ENCODE data around the gene MYT1.

MYT1 gene

GRCh38 chr20:64236137-64237088 lies 72.2 kb downstream of the MYT1 start:
- H3K9me2 ChIP-seq (ENCODE audit: low read depth, low read length) = no peaks in the 10 kb centered on the region
- no peak overlapping the region for H3K9ac ChIP-seq (ENCODE audit: low read length)
- H3F3A ChIP-seq (ENCODE audit: insufficient read depth, low read length) = no peaks in the 10 kb centered on the region
- no peaks in the 10 kb centered on the region for H3K79me2 ChIP-seq (ENCODE audit: insufficient read depth, low read length)
- no peaks in the 10 kb centered on the region for H3K27me3 ChIP-seq (ENCODE audit: insufficient read depth, low read length)
- H2AFZ ChIP-seq (ENCODE audit: low read length) = no peak overlapping the region
- no peaks in the 10 kb centered on the region for H4K20me1 ChIP-seq (ENCODE audit: insufficient read depth, low read length)
- no peak overlapping the region for H3K4me3 ChIP-seq (ENCODE audit: low read depth, low read length, poor library complexity, severe bottlenecking)
- H3K36me3 ChIP-seq (ENCODE audit: insufficient read depth, low read length) = no peaks in the 10 kb centered on the region
- no peak overlapping the region for H3K27ac ChIP-seq (ENCODE audit: low read depth, low read length, poor library complexity, severe bottlenecking)
- TF ChIP-seq CTCF (IDR thresholded peaks at IDR 0.05; ENCODE audit: low read length) (no peak), EZH2 (IDR thresholded peaks at IDR 0.05; ENCODE audit: borderline replicate concordance, low read length) (no peak)
- no peaks in the 10 kb centered on the region for H3K9me3 ChIP-seq (ENCODE audit: low read length)
- H3K4me1 ChIP-seq (ENCODE audit: insufficient read depth, low read length, severe bottlenecking) = no peaks in the 10 kb centered on the region
- H3K4me2 ChIP-seq (ENCODE audit: low read length) = no peak overlapping the region

GRCh38 chr20:64237316-64237715 lies 73.1 kb downstream of the MYT1 start:
- no peak overlapping the region for H2AFZ ChIP-seq (ENCODE audit: low read length)
- H4K20me1 ChIP-seq (ENCODE audit: insufficient read depth, low read length) = no peaks in the 10 kb centered on the region
- H3K4me3 ChIP-seq (ENCODE audit: low read depth, low read length, poor library complexity, severe bottlenecking) = no peak overlapping the region
- no peaks in the 10 kb centered on the region for H3F3A ChIP-seq (ENCODE audit: insufficient read depth, low read length)
- H3K79me2 ChIP-seq (ENCODE audit: insufficient read depth, low read length) = no peaks in the 10 kb centered on the region
- no peaks in the 10 kb centered on the region for H3K36me3 ChIP-seq (ENCODE audit: insufficient read depth, low read length)
- no peaks in the 10 kb centered on the region for H3K4me1 ChIP-seq (ENCODE audit: insufficient read depth, low read length, severe bottlenecking)
- H3K27ac ChIP-seq (ENCODE audit: low read depth, low read length, poor library complexity, severe bottlenecking) = no peak overlapping the region
- H3K9me2 ChIP-seq (ENCODE audit: low read depth, low read length) = no peaks in the 10 kb centered on the region
- no peak overlapping the region for H3K9ac ChIP-seq (ENCODE audit: low read length)
- TF ChIP-seq CTCF (IDR thresholded peaks at IDR 0.05; ENCODE audit: low read length) (no peak), EZH2 (IDR thresholded peaks at IDR 0.05; ENCODE audit: borderline replicate concordance, low read length) (no peak)
- no peaks in the 10 kb centered on the region for H3K9me3 ChIP-seq (ENCODE audit: low read length)
- no peaks in the 10 kb centered on the region for H3K27me3 ChIP-seq (ENCODE audit: insufficient read depth, low read length)
- H3K4me2 ChIP-seq (ENCODE audit: low read length) = no peak overlapping the region

GRCh38 chr20:64238115-64238825 lies 74.0 kb downstream of the MYT1 start:
- Histone ChIP-seq H3K4me1 (ENCODE audit: insufficient read depth, low read length, severe bottlenecking) (no peaks in the 10 kb centered on the region), H4K20me1 (ENCODE audit: insufficient read depth, low read length) (no peaks in the 10 kb centered on the region), H3K9ac (ENCODE audit: low read length) (no peak overlapping the region), H3K9me3 (ENCODE audit: low read length) (no peaks in the 10 kb centered on the region), H3K4me3 (ENCODE audit: low read depth, low read length, poor library complexity, severe bottlenecking) (no peak overlapping the region), H3K79me2 (ENCODE audit: insufficient read depth, low read length) (no peaks in the 10 kb centered on the region), H3K27ac (ENCODE audit: low read depth, low read length, poor library complexity, severe bottlenecking) (no peak overlapping the region), H2AFZ (ENCODE audit: low read length) (no peak overlapping the region), H3K36me3 (ENCODE audit: insufficient read depth, low read length) (no peaks in the 10 kb centered on the region), H3K27me3 (ENCODE audit: insufficient read depth, low read length) (no peaks in the 10 kb centered on the region), H3K4me2 (ENCODE audit: low read length) (no peak overlapping the region), H3K9me2 (ENCODE audit: low read depth, low read length) (no peaks in the 10 kb centered on the region), H3F3A (ENCODE audit: insufficient read depth, low read length) (no peaks in the 10 kb centered on the region)
- TF ChIP-seq CTCF (IDR thresholded peaks at IDR 0.05; ENCODE audit: low read length) = no peak
- no peak for TF ChIP-seq EZH2 (IDR thresholded peaks at IDR 0.05; ENCODE audit: borderline replicate concordance, low read length)

Data from OCI-LY1 (cell line).